ENCODE data around the gene HES7. TPM values are rescaled to one million over a fixed set of nuclear protein-coding genes. Genes with fewer than 3 reads are reported as not detected.

HES7 gene
- total and polyA plus RNA-seq, 2 experiments from 2014 or later = not detected

GRCh38 chr17:8119581-8120519, 4.1 kb downstream of the HES7 start:
- peak overlapping the region; percentile 58 for H3K27ac ChIP-seq
- peak overlapping the region; percentile 75 for H3K4me3 ChIP-seq
- H3F3A ChIP-seq (ENCODE audit: insufficient read depth) = peaks cover 18% of the 10 kb centered on the region
- 1 to 2% methylated on average over 28 of the region's 28 CpGs for WGBS, 2 experiments (ENCODE audit: low coverage in 1 of 2, low lambda C conversion rate in 2 of 2, missing lambda C conversion rate in 2 of 2)
- peaks cover 5% of the 10 kb centered on the region; the same call in 1 of the 2 replicates for H3K27me3 ChIP-seq (replicated peaks; ENCODE audit: insufficient read depth)
- no peaks in the 10 kb centered on the region for H3K79me2 ChIP-seq (ENCODE audit: insufficient read depth)
- DNase-seq = peak; percentile 88
- H3K9me3 ChIP-seq (ENCODE audit: low read depth) = no peaks in the 10 kb centered on the region
- in situ Hi-C loops (cut with MboI) = no loop called here
- H3K4me1 ChIP-seq (ENCODE audit: insufficient read depth) = peaks cover 21% of the 10 kb centered on the region
- peak overlapping the region; percentile 98 for H3K4me2 ChIP-seq (ENCODE audit: unreplicated experiment)
- TF ChIP-seq EZH2 (IDR thresholded peaks at IDR 0.05; ENCODE audit: insufficient read depth, poor library complexity, severe bottlenecking) = no peak
- no peaks in the 10 kb centered on the region for H3K36me3 ChIP-seq (ENCODE audit: low read depth)
- H2AFZ ChIP-seq = peak overlapping the region; percentile 51; the same call in 1 of the 2 replicates
- H3K9ac ChIP-seq = peak overlapping the region; percentile 64
- H3K9me2 ChIP-seq (ENCODE audit: insufficient read depth) = no peaks in the 10 kb centered on the region
- H4K20me1 ChIP-seq (ENCODE audit: insufficient read depth) = no peaks in the 10 kb centered on the region

GRCh38 chr17:8118769-8119580, 4.9 kb downstream of the HES7 start:
- H3F3A ChIP-seq (ENCODE audit: insufficient read depth) = peaks cover 18% of the 10 kb centered on the region
- peaks cover 11% of the 10 kb centered on the region; the same call in 1 of the 2 replicates for H3K27me3 ChIP-seq (replicated peaks; ENCODE audit: insufficient read depth)
- peak overlapping the region; percentile 80 for H2AFZ ChIP-seq
- H3K9me3 ChIP-seq (ENCODE audit: low read depth) = no peaks in the 10 kb centered on the region
- H3K36me3 ChIP-seq (ENCODE audit: low read depth) = no peaks in the 10 kb centered on the region
- peaks cover 15% of the 10 kb centered on the region; the same call in 1 of the 2 replicates for H3K4me1 ChIP-seq (ENCODE audit: insufficient read depth)
- WGBS, 2 experiments (ENCODE audit: low coverage in 1 of 2, low lambda C conversion rate in 2 of 2, missing lambda C conversion rate in 2 of 2) = 1% methylated on average over 38 of the region's 38 CpGs
- H3K4me2 ChIP-seq (ENCODE audit: unreplicated experiment) = peak overlapping the region; percentile 98
- H3K79me2 ChIP-seq (ENCODE audit: insufficient read depth) = no peaks in the 10 kb centered on the region
- H3K9ac ChIP-seq = peak overlapping the region; percentile 64
- H3K9me2 ChIP-seq (ENCODE audit: insufficient read depth) = no peaks in the 10 kb centered on the region
- peak overlapping the region; percentile 74 for H3K4me3 ChIP-seq
- H4K20me1 ChIP-seq (ENCODE audit: insufficient read depth) = no peaks in the 10 kb centered on the region
- peak; percentile 92 for DNase-seq
- in situ Hi-C loops (cut with MboI) = no loop called here
- no peak for TF ChIP-seq EZH2phosphoT487 (IDR thresholded peaks at IDR 0.05; ENCODE audit: insufficient read depth, low read depth)
- TF ChIP-seq EZH2 (IDR thresholded peaks at IDR 0.05; ENCODE audit: insufficient read depth, poor library complexity, severe bottlenecking) = no peak
- H3K27ac ChIP-seq = peak overlapping the region; percentile 60

- 0 to 5% methylated on average over 25 to 32 of the region's 33 CpGs for WGBS, 2 experiments (ENCODE audit: low coverage in 1 of 2, low lambda C conversion rate in 2 of 2, missing lambda C conversion rate in 2 of 2)
- H3K36me3 ChIP-seq (ENCODE audit: low read depth) = no peaks in the 10 kb centered on the region
- peaks cover 18% of the 10 kb centered on the region for H3F3A ChIP-seq (ENCODE audit: insufficient read depth)
- peak within 1 kb of the TSS; percentile 64 for H3K9ac ChIP-seq
- H3K4me1 ChIP-seq (ENCODE audit: insufficient read depth) = peaks cover 11% of the 10 kb centered on the region; the same call in 1 of the 2 replicates
- peak within 1 kb of the TSS; percentile 98 for H3K4me2 ChIP-seq (ENCODE audit: unreplicated experiment)
- H4K20me1 ChIP-seq (ENCODE audit: insufficient read depth) = no peaks in the 10 kb centered on the region
- TF ChIP-seq EZH2phosphoT487 (IDR thresholded peaks at IDR 0.05; ENCODE audit: insufficient read depth, low read depth) (no peak), EZH2 (IDR thresholded peaks at IDR 0.05; ENCODE audit: insufficient read depth, poor library complexity, severe bottlenecking) (no peak)
- no peaks in the 10 kb centered on the region for H3K79me2 ChIP-seq (ENCODE audit: insufficient read depth)
- peak within 1 kb of the TSS; percentile 60 for H3K27ac ChIP-seq
- in situ Hi-C loops (cut with MboI) = no loop called here
- H2AFZ ChIP-seq = peak within 1 kb of the TSS; percentile 80
- peak; percentile 92 for DNase-seq
- H3K9me3 ChIP-seq (ENCODE audit: low read depth) = no peaks in the 10 kb centered on the region
- peaks cover 12% of the 10 kb centered on the region; the same call in 1 of the 2 replicates for H3K27me3 ChIP-seq (replicated peaks; ENCODE audit: insufficient read depth)
- H3K9me2 ChIP-seq (ENCODE audit: insufficient read depth) = no peaks in the 10 kb centered on the region
- peak within 1 kb of the TSS; percentile 74 for H3K4me3 ChIP-seq
Measured at GRCh38 chr17:8117980-8118768, 5.7 kb downstream of the HES7 start, which contains the start of gene ALOXE3. TSS of gene ALOXE3 (minus strand) at chr17:8118514. CDS start at chr17:8117990, 524 bp downstream.

Measured in GM23248 (cell line).